ENCODE results near the gene NRROS.
"Not testable (repeated sequence)": the region's sequence is repeated elsewhere in the genome, so short reads cannot be mapped to it uniquely, and the experiment has no call there.

The NRROS gene

GRCh38 chr3:196611761-196612483 is 27.6 kb upstream of the NRROS start:
- ATAC-seq (replicated peaks) (no peak), DNase-seq (no peak)

DNA sequence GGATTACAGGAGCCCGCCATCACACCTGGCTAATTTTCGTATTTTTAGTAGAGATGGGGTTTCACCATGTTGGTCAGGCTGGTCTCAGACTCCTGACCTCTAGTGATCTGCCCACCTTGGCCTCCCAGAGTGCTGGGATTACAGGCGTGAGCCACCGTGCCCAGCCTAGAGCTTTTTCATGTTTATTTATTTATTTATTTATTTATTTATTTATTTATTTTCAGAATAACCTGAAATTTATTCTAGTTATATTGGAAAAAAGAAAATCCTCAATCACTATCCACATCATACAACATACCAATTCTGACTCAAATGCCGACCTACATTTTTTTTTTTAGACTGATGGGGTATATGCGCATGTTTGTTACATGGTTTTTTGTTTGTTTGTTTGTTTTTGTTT is 24.3 kb upstream of the NRROS start:
- not testable (repeated sequence) for H3K4me3 Mint-ChIP-seq; H3K9me3 Mint-ChIP-seq; H3K27me3 Mint-ChIP-seq; H3K27ac Mint-ChIP-seq; H3K36me3 Mint-ChIP-seq (ENCODE audit: insufficient read depth); DNase-seq; ATAC-seq (replicated peaks)
- H3K4me1 Mint-ChIP-seq (ENCODE audit: low read depth in 2 of 2), result peaks cover 15 to 23% of the 10 kb centered on the region in 2 donors

More at GRCh38 chr3:196611761-196612483, 27.6 kb upstream of the NRROS start:
- Mint-ChIP-seq H3K4me3 (peak overlapping the region; percentile 54 to 57), H3K9me3 (no peaks in the 10 kb centered on the region), H3K4me1 (ENCODE audit: low read depth in 2 of 2) (peaks cover 22 to 29% of the 10 kb centered on the region in 2 donors), H3K36me3 (ENCODE audit: insufficient read depth) (peaks cover 4% of the 10 kb centered on the region), H3K27me3 (no peaks in the 10 kb centered on the region), H3K27ac (peak overlapping the region in 1 of 2 donors; percentile 84)

- ATAC-seq (replicated peaks) (no peak), DNase-seq (no peak)
- Mint-ChIP-seq H3K27ac (no peak overlapping the region), H3K27me3 (no peaks in the 10 kb centered on the region), H3K9me3 (no peaks in the 10 kb centered on the region), H3K4me3 (no peak overlapping the region), H3K4me1 (ENCODE audit: low read depth in 2 of 2) (peaks cover 7 to 11% of the 10 kb centered on the region in 2 donors), H3K36me3 (ENCODE audit: insufficient read depth) (peaks cover 5% of the 10 kb centered on the region)
Observed at GRCh38 chr3:196617256-196617655, 22.2 kb upstream of the NRROS start.

DNA sequence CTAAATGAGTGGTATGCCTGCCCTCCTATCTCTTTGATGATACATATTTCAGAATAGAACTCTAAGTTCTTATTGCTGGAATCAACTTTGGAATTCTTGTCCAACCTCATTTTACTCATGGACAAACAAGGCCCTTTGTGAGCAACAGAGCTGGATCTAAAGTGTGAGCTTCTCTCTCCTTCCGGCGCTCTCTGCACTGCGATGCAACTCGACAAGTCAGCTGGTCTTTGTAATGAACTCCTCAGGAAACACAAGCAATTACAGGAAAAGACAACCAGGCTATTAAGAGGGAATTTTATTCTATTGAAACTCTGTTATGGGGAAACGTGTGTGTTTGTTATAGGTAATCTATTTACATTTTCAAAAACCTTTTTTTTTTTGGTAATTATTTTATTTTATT is 20.3 kb upstream of the NRROS start:
- Mint-ChIP-seq H3K4me3 (no peak overlapping the region), H3K9me3 (no peaks in the 10 kb centered on the region), H3K4me1 (ENCODE audit: low read depth in 2 of 2) (peaks cover 4 to 8% of the 10 kb centered on the region in 2 donors), H3K27ac (no peak overlapping the region), H3K27me3 (no peaks in the 10 kb centered on the region), H3K36me3 (ENCODE audit: insufficient read depth) (peaks cover 5% of the 10 kb centered on the region)
- no peak for DNase-seq
- no peak for ATAC-seq (replicated peaks)

DNA sequence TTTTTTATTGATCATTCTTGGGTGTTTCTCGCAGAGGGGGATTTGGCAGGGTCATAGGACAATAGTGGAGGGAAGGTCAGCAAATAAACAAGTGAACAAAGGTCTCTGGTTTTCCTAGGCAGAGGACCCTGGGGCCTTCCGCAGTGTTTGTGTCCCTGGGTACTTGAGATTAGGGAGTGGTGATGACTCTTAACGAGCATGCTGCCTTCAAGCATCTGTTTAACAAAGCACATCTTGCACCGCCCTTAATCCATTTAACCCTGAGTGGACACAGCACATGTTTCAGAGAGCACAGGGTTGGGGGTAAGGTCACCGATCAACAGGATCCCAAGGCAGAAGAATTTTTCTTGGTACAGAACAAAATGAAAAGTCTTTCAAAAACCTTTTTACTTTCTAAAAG is 19.9 kb upstream of the NRROS start:
- not testable (repeated sequence) for H3K36me3 Mint-ChIP-seq (ENCODE audit: insufficient read depth); H3K27me3 Mint-ChIP-seq; H3K9me3 Mint-ChIP-seq; H3K4me3 Mint-ChIP-seq; DNase-seq; ATAC-seq (replicated peaks)
- Mint-ChIP-seq H3K27ac (peak overlapping the region in 1 of 2 donors; percentile 72), H3K4me1 (ENCODE audit: low read depth in 2 of 2) (peaks cover 7 to 12% of the 10 kb centered on the region in 2 donors)

- Mint-ChIP-seq H3K27ac (peak overlapping the region; percentile 52 to 72), H3K36me3 (ENCODE audit: insufficient read depth) (peaks cover 11% of the 10 kb centered on the region), H3K4me3 (peak overlapping the region in 1 of 2 donors; percentile 46), H3K27me3 (no peaks in the 10 kb centered on the region), H3K9me3 (no peaks in the 10 kb centered on the region), H3K4me1 (ENCODE audit: low read depth in 2 of 2) (peaks cover 11 to 14% of the 10 kb centered on the region in 2 donors)
- peak; percentile 73 for ATAC-seq (replicated peaks)
- no peak for DNase-seq
Observed at GRCh38 chr3:196620161-196620604, 19.3 kb upstream of the NRROS start.

GRCh38 chr3:196620684-196621083 is 18.8 kb upstream of the NRROS start:
- no peaks in the 10 kb centered on the region for H3K9me3 Mint-ChIP-seq
- no peak for ATAC-seq (replicated peaks)
- peak overlapping the region; percentile 52 to 72 for H3K27ac Mint-ChIP-seq
- peaks cover 11% of the 10 kb centered on the region for H3K36me3 Mint-ChIP-seq (ENCODE audit: insufficient read depth)
- no peak for DNase-seq
- H3K27me3 Mint-ChIP-seq, result no peaks in the 10 kb centered on the region
- H3K4me3 Mint-ChIP-seq, result no peak overlapping the region
- peaks cover 11 to 17% of the 10 kb centered on the region in 2 donors for H3K4me1 Mint-ChIP-seq (ENCODE audit: low read depth in 2 of 2)

- Mint-ChIP-seq H3K27ac (no peak overlapping the region), H3K4me1 (ENCODE audit: low read depth in 2 of 2) (peaks cover 11 to 17% of the 10 kb centered on the region in 2 donors), H3K9me3 (no peaks in the 10 kb centered on the region), H3K27me3 (no peaks in the 10 kb centered on the region), H3K36me3 (ENCODE audit: insufficient read depth) (peaks cover 11% of the 10 kb centered on the region), H3K4me3 (no peak overlapping the region)
- DNase-seq (no peak), ATAC-seq (replicated peaks) (no peak)
Observed at GRCh38 chr3:196621611-196622010, 17.9 kb upstream of the NRROS start.

DNA sequence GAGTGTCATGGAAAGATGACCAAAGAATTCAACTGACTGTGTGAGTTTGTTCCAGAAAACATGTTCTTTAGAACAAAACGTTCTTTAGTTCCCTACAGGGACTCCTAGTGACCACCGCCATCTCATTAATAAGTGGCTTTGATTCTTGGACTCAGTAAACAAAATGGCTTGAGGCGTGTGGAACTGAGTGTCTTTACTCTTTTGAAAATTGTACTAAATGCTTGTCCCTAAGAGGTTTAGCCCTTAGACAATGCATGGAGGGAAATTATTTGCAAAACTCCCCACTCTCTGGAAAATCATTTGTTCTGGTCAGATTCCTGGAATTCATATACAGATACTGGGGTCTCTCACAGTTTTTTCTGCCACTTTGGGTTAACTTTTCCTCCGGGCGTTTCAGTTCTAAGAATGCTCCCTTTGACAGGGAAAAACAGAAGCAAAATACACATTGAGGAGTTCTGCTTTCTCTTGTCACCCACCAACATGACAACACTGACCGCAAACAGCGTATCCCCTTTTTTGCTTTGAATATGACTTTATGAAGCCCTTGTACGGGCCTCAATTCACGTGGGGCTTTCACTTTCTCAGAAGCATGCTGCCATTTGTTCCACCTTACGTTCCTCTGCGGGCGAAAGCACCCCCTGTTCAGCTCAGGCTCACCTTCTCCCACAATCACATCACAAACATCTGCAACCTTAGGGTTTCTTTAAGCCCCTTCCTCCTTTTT is 15.3 kb upstream of the NRROS start:
- no peaks in the 10 kb centered on the region for H3K27me3 Mint-ChIP-seq
- peak overlapping the region; percentile 70 to 76 for H3K4me3 Mint-ChIP-seq
- ATAC-seq (replicated peaks) (peak; percentile 58), DNase-seq (no peak)
- peaks cover 11 to 20% of the 10 kb centered on the region in 2 donors for H3K4me1 Mint-ChIP-seq (ENCODE audit: low read depth in 2 of 2)
- peaks cover 11% of the 10 kb centered on the region for H3K36me3 Mint-ChIP-seq (ENCODE audit: insufficient read depth)
- no peaks in the 10 kb centered on the region for H3K9me3 Mint-ChIP-seq
- peak overlapping the region in 1 of 2 donors; percentile 63 for H3K27ac Mint-ChIP-seq

- no peak for ATAC-seq (replicated peaks)
- no peaks in the 10 kb centered on the region for H3K27me3 Mint-ChIP-seq
- peaks cover 17 to 25% of the 10 kb centered on the region in 2 donors for H3K4me1 Mint-ChIP-seq (ENCODE audit: low read depth in 2 of 2)
- no peak for DNase-seq
- peak overlapping the region; percentile 70 to 76 for H3K4me3 Mint-ChIP-seq
- H3K27ac Mint-ChIP-seq, result peak overlapping the region in 1 of 2 donors; percentile 63
- H3K36me3 Mint-ChIP-seq (ENCODE audit: insufficient read depth), result peaks cover 15% of the 10 kb centered on the region
- no peaks in the 10 kb centered on the region for H3K9me3 Mint-ChIP-seq
Observed at GRCh38 chr3:196624907-196625306, 14.6 kb upstream of the NRROS start.

- Mint-ChIP-seq H3K27ac (no peak overlapping the region), H3K9me3 (no peaks in the 10 kb centered on the region), H3K4me3 (peak overlapping the region; percentile 70 to 76), H3K27me3 (no peaks in the 10 kb centered on the region), H3K4me1 (ENCODE audit: low read depth in 2 of 2) (peaks cover 18 to 25% of the 10 kb centered on the region in 2 donors), H3K36me3 (ENCODE audit: insufficient read depth) (peaks cover 15% of the 10 kb centered on the region)
- DNase-seq (no peak), ATAC-seq (replicated peaks) (no peak)
Observed at GRCh38 chr3:196625331-196625730, 14.2 kb upstream of the NRROS start.

- no peaks in the 10 kb centered on the region for H3K27me3 Mint-ChIP-seq
- ATAC-seq (replicated peaks), result no peak
- H3K4me1 Mint-ChIP-seq (ENCODE audit: low read depth in 2 of 2), result peaks cover 33 to 42% of the 10 kb centered on the region in 2 donors
- H3K4me3 Mint-ChIP-seq, result no peak overlapping the region
- no peak for DNase-seq
- peaks cover 14% of the 10 kb centered on the region for H3K36me3 Mint-ChIP-seq (ENCODE audit: insufficient read depth)
- no peaks in the 10 kb centered on the region for H3K9me3 Mint-ChIP-seq
- no peak overlapping the region for H3K27ac Mint-ChIP-seq
Observed at GRCh38 chr3:196627918-196628231, 11.6 kb upstream of the NRROS start.

DNA sequence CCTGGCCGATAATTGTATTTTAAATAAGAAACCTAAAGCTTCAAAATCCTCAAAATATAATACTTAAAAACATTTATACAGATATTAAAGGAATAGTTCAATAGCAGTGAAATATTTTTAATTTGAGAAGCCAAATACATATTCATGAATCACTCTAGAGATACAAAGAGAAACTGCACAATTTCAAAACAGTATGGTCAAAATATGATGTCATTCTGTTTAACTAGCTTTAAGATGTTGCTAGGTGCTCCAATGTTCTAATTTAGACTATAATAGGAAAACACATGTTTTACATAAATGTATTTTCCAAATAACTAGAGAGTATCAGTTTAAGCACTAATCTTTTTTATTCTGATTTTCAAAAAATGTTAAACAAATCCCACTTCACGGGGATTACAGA is 10.3 kb upstream of the NRROS start:
- Mint-ChIP-seq H3K4me3 (peak overlapping the region; percentile 60 to 69), H3K27me3 (no peaks in the 10 kb centered on the region), H3K9me3 (no peaks in the 10 kb centered on the region), H3K27ac (peak overlapping the region in 1 of 2 donors; percentile 88), H3K4me1 (ENCODE audit: low read depth in 2 of 2) (peaks cover 41 to 49% of the 10 kb centered on the region in 2 donors), H3K36me3 (ENCODE audit: insufficient read depth) (peaks cover 14% of the 10 kb centered on the region)
- no peak for DNase-seq
- ATAC-seq (replicated peaks), result no peak

DNA sequence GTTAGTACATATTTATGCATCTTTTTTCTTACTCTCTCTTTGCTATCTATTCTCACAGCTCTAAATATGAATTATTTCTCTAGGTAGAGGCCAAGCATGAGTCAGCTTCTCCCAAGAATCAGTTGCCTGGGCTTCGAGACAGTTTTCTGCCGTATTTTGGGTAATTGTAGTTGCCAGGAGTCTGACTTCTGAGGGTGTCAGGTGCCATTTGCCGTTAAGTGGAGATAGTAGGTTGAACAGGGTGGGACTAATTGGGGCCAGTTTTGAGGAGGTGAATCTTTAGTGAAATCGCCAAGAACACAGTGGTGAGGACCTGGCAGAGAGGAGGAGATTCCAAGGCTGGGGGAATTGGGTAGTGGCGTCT is 7.8 kb upstream of the NRROS start:
- Mint-ChIP-seq H3K4me3 (peak overlapping the region; percentile 69), H3K4me1 (ENCODE audit: low read depth in 2 of 2) (peaks cover 34 to 47% of the 10 kb centered on the region in 2 donors), H3K36me3 (ENCODE audit: insufficient read depth) (peaks cover 15% of the 10 kb centered on the region), H3K27me3 (no peaks in the 10 kb centered on the region), H3K27ac (peak overlapping the region; percentile 61 to 72), H3K9me3 (no peaks in the 10 kb centered on the region)
- DNase-seq, result no peak
- ATAC-seq (replicated peaks), result peak; percentile 3

All from effector memory CD8-positive, alpha-beta T cell (primary cell).